OCI-LY1 (cell line): ENCODE measurements around the gene CAMTA1.

Source experiments
- H2AFZ ChIP-seq: fragments of 200-600 bp; sonication (generic), shearing (Covaris generic); 2 replicates; pipeline ENCODE4 v1.6.0; 2014; ENCODE audit warnings: antibody characterized with exemption, mild to moderate bottlenecking, low read length
- H3F3A ChIP-seq: fragments of 200-600 bp; sonication (generic), shearing (Covaris generic); 2 replicates; pipeline ENCODE4 v1.6.0; 2014; ENCODE audit warnings: mild to moderate bottlenecking, antibody characterized with exemption, low read length, moderate library complexity; ENCODE audit not compliant: insufficient read depth
- H3K27ac ChIP-seq: fragments of 200-600 bp; sonication (generic); 2 replicates; pipeline ENCODE4 v1.5.1; 2014; ENCODE audit warnings: low read length, mixed run types, mild to moderate bottlenecking, low read depth; ENCODE audit not compliant: poor library complexity, severe bottlenecking
- H3K27me3 ChIP-seq: fragments of 200-600 bp; sonication (generic); 2 replicates; pipeline ENCODE4 v1.6.0; 2014; ENCODE audit warnings: antibody characterized with exemption, mild to moderate bottlenecking, low read length, moderate library complexity; ENCODE audit not compliant: insufficient read depth
- H3K36me3 ChIP-seq: fragments of 200-600 bp; sonication (generic); 2 replicates; pipeline ENCODE4 v1.6.1; 2014; ENCODE audit warnings: mild to moderate bottlenecking, antibody characterized with exemption, low read length, moderate library complexity, mixed read lengths; ENCODE audit not compliant: insufficient read depth
- H3K4me1 ChIP-seq: fragments of 200-600 bp; sonication (generic); 2 replicates; pipeline ENCODE4 v1.5.1; 2014; ENCODE audit warnings: mild to moderate bottlenecking, low read length, moderate library complexity; ENCODE audit not compliant: insufficient read depth, severe bottlenecking
- H3K4me2 ChIP-seq: fragments of 200-600 bp; sonication (generic), shearing (Covaris generic); 2 replicates; pipeline ENCODE4 v1.6.1; 2014; ENCODE audit warnings: low read length
- H3K4me3 ChIP-seq: fragments of 200-600 bp; sonication (generic); 2 replicates; pipeline ENCODE4 v1.5.1; 2014; ENCODE audit warnings: low read length, low read depth, mild to moderate bottlenecking, mixed read lengths; ENCODE audit not compliant: poor library complexity, severe bottlenecking
- H3K79me2 ChIP-seq: fragments of 200-600 bp; shearing (Covaris generic); 2 replicates; pipeline ENCODE4 v1.6.1; 2016; ENCODE audit warnings: mixed run types, low read length, mixed read lengths; ENCODE audit not compliant: insufficient read depth
- H3K9ac ChIP-seq: fragments of 200-600 bp; sonication (generic), shearing (Covaris generic); 2 replicates; pipeline ENCODE4 v1.6.1; 2014; ENCODE audit warnings: mild to moderate bottlenecking, low read length, mixed read lengths
- H3K9me2 ChIP-seq: fragments of 200-600 bp; sonication (generic), shearing (Covaris generic); 2 replicates; pipeline ENCODE4 v1.6.1; 2014; ENCODE audit warnings: low read depth, mild to moderate bottlenecking, low read length, mixed read lengths
- H3K9me3 ChIP-seq: fragments of 200-600 bp; shearing (Covaris generic); 2 replicates; pipeline ENCODE4 v1.6.1; 2014; ENCODE audit warnings: low read length, mixed read lengths
- H4K20me1 ChIP-seq: fragments of 200-600 bp; sonication (generic), shearing (Covaris generic); 2 replicates; pipeline ENCODE4 v1.6.0; 2016; ENCODE audit warnings: mild to moderate bottlenecking, low read length; ENCODE audit not compliant: insufficient read depth
- CTCF ChIP-seq: fragments of 200-600 bp; sonication (generic), shearing (Covaris generic); IDR thresholded peaks from 2 replicates; pipeline ENCODE4 v1.5.1; 2017; ENCODE audit warnings: mild to moderate bottlenecking, antibody characterized with exemption, low read length, moderate library complexity, mixed read lengths
- EZH2 ChIP-seq: fragments of 200-600 bp; sonication (generic), shearing (Covaris generic); IDR thresholded peaks from 2 replicates; pipeline ENCODE4 v1.8.0; 2017; ENCODE audit warnings: borderline replicate concordance, mixed run types, mild to moderate bottlenecking, antibody characterized with exemption, low read length, moderate library complexity, mixed read lengths

Gene CAMTA1

GRCh38 chr1:7388141-7388487 is 602.9 kb downstream of the CAMTA1 start:
- H3K27me3 ChIP-seq = no peaks in the 10 kb centered on the region
- no peaks in the 10 kb centered on the region for H3F3A ChIP-seq
- no peaks in the 10 kb centered on the region for H4K20me1 ChIP-seq
- no peak overlapping the region for H3K4me3 ChIP-seq
- no peak overlapping the region for H2AFZ ChIP-seq
- H3K9me3 ChIP-seq = no peaks in the 10 kb centered on the region
- no peaks in the 10 kb centered on the region for H3K4me1 ChIP-seq
- no peak overlapping the region for H3K27ac ChIP-seq
- no peaks in the 10 kb centered on the region for H3K9me2 ChIP-seq
- H3K4me2 ChIP-seq = no peak overlapping the region
- H3K9ac ChIP-seq = no peak overlapping the region
- TF ChIP-seq CTCF = no peak
- TF ChIP-seq EZH2 = no peak
- H3K36me3 ChIP-seq = no peaks in the 10 kb centered on the region
- no peaks in the 10 kb centered on the region for H3K79me2 ChIP-seq

GRCh38 chr1:7388488-7389185 is 603.4 kb downstream of the CAMTA1 start:
- no peak overlapping the region for H2AFZ ChIP-seq
- no peak overlapping the region for H3K4me2 ChIP-seq
- H3K4me1 ChIP-seq = no peaks in the 10 kb centered on the region
- no peaks in the 10 kb centered on the region for H3K79me2 ChIP-seq
- TF ChIP-seq CTCF = no peak
- TF ChIP-seq EZH2 = no peak
- H3F3A ChIP-seq = no peaks in the 10 kb centered on the region
- H3K9ac ChIP-seq = no peak overlapping the region
- H4K20me1 ChIP-seq = no peaks in the 10 kb centered on the region
- no peaks in the 10 kb centered on the region for H3K36me3 ChIP-seq
- no peaks in the 10 kb centered on the region for H3K27me3 ChIP-seq
- H3K27ac ChIP-seq = no peak overlapping the region
- H3K4me3 ChIP-seq = no peak overlapping the region
- H3K9me2 ChIP-seq = no peaks in the 10 kb centered on the region
- H3K9me3 ChIP-seq = no peaks in the 10 kb centered on the region

GRCh38 chr1:7389201-7389905 is 604.1 kb downstream of the CAMTA1 start:
- no peak overlapping the region for H3K9ac ChIP-seq
- H3K9me3 ChIP-seq = no peaks in the 10 kb centered on the region
- H3K27ac ChIP-seq = no peak overlapping the region
- no peaks in the 10 kb centered on the region for H3K4me1 ChIP-seq
- H3K27me3 ChIP-seq = no peaks in the 10 kb centered on the region
- no peak overlapping the region for H2AFZ ChIP-seq
- H3K36me3 ChIP-seq = no peaks in the 10 kb centered on the region
- H3K9me2 ChIP-seq = no peaks in the 10 kb centered on the region
- no peaks in the 10 kb centered on the region for H4K20me1 ChIP-seq
- no peaks in the 10 kb centered on the region for H3F3A ChIP-seq
- H3K4me2 ChIP-seq = no peak overlapping the region
- no peak overlapping the region for H3K4me3 ChIP-seq
- H3K79me2 ChIP-seq = no peaks in the 10 kb centered on the region
- TF ChIP-seq EZH2 (no peak), CTCF (no peak)
